Measurements from ENCODE around the gene UNC5C.

- TF ChIP-seq CTCF (conservative IDR thresholded peaks at IDR 0.05 in 1 of 2, IDR thresholded peaks at IDR 0.05 in 1 of 2; ENCODE audit: low read depth in 1 of 2, low read length in 2 of 2) (no peak), EZH2 (IDR thresholded peaks at IDR 0.05; ENCODE audit: low read length, missing control alignments) (no peak)
Observed at GRCh38 chr4:95505151-95505550, 43.6 kb downstream of the UNC5C start.

All from fibroblast of lung (primary cell).